Neural cell (in vitro differentiated cells): ENCODE results near the gene TMEM273. TPM values are rescaled to one million over a fixed set of nuclear protein-coding genes. Genes with fewer than 3 reads are reported as not detected.

Source experiments
- H2AFZ ChIP-seq: fragments of 200-600, 300-800 bp; sonication (generic), shearing (Covaris generic); 2 replicates; pipeline ENCODE4 v1.6.0; 2014; ENCODE audit warnings: low read depth, mild to moderate bottlenecking, antibody characterized with exemption, low read length, moderate library complexity
- H3F3A ChIP-seq: fragments of 200-600 bp; shearing (Covaris generic); 2 replicates; pipeline ENCODE4 v1.6.1; 2016; ENCODE audit warnings: mild to moderate bottlenecking, moderate library complexity, mixed read lengths, antibody characterized with exemption, low read length; ENCODE audit not compliant: insufficient read depth, poor library complexity, severe bottlenecking
- H3K27ac ChIP-seq: fragments of 200-600, 300-800 bp; sonication (generic), shearing (Covaris generic); 2 replicates; pipeline ENCODE4 v1.5.1; 2014; ENCODE audit warnings: mild to moderate bottlenecking, low read length, moderate library complexity
- H3K27me3 ChIP-seq: fragments of 300-800, 200-600 bp; sonication (generic), shearing (Covaris generic); 2 replicates; pipeline ENCODE4 v1.6.0; 2014; ENCODE audit warnings: mild to moderate bottlenecking, low read depth, low read length, moderate library complexity; ENCODE audit not compliant: insufficient read depth
- H3K36me3 ChIP-seq: fragments of 300-800, 200-600 bp; sonication (generic), shearing (Covaris generic); 2 replicates; pipeline ENCODE4 v1.5.1; 2014; ENCODE audit warnings: mild to moderate bottlenecking, antibody characterized with exemption, low read length, moderate library complexity; ENCODE audit not compliant: insufficient read depth
- H3K4me2 ChIP-seq: fragments of 300-800, 200-600 bp; sonication (generic), shearing (Covaris generic); 2 replicates; pipeline ENCODE4 v1.6.0; 2014; ENCODE audit warnings: mild to moderate bottlenecking, low read length
- H3K4me3 ChIP-seq: fragments of 300-800, 200-600 bp; sonication (generic), shearing (Covaris generic); 2 replicates; pipeline ENCODE4 v1.5.1; 2014; ENCODE audit warnings: mild to moderate bottlenecking, low read length, moderate library complexity
- H3K79me2 ChIP-seq: fragments of 200-600 bp; shearing (Covaris generic); replicated peaks from 2 replicates; pipeline ENCODE4 v1.6.0; 2014; ENCODE audit warnings: mild to moderate bottlenecking, low read length, moderate library complexity; ENCODE audit not compliant: insufficient read depth
- H3K9ac ChIP-seq: fragments of 300-800, 200-600 bp; sonication (generic), shearing (Covaris generic); 2 replicates; pipeline ENCODE4 v1.6.1; 2016; ENCODE audit warnings: mild to moderate bottlenecking, low read length, mixed read lengths
- H3K9me2 ChIP-seq: fragments of 200-600 bp; shearing (Covaris generic); 2 replicates; pipeline ENCODE4 v1.6.1; 2016; ENCODE audit warnings: mild to moderate bottlenecking, low read length, mixed read lengths; ENCODE audit not compliant: insufficient read depth
- H3K9me3 ChIP-seq: fragments of 200-600, 300-800 bp; sonication (generic), shearing (Covaris generic); 2 replicates; pipeline ENCODE4 v1.6.1; 2016; ENCODE audit warnings: mild to moderate bottlenecking, mixed run types, low read length, moderate library complexity, mixed read lengths
- H4K20me1 ChIP-seq: fragments of 200-600 bp; shearing (Covaris generic); 2 replicates; pipeline ENCODE4 v1.6.1; 2016; ENCODE audit warnings: mild to moderate bottlenecking, mixed run types; ENCODE audit not compliant: insufficient read depth
- CTCF ChIP-seq: fragments of 450-650 bp; IDR thresholded peaks from 2 replicates; pipeline ENCODE4 v1.5.1; 2014; ENCODE audit warnings: antibody characterized with exemption, mild to moderate bottlenecking, moderate library complexity; ENCODE audit not compliant: poor library complexity, severe bottlenecking
- EP300 ChIP-seq: fragments of 450-650 bp; conservative IDR thresholded peaks from 2 replicates; pipeline ENCODE4 v1.6.1; 2014; ENCODE audit warnings: antibody characterized with exemption, mild to moderate bottlenecking, moderate library complexity; ENCODE audit not compliant: poor library complexity, severe bottlenecking
- EZH2 ChIP-seq: fragments of 200-600, 300-800 bp; shearing (Covaris generic), sonication (generic); IDR thresholded peaks from 2 replicates; pipeline ENCODE4 v1.6.1; 2014; ENCODE audit warnings: antibody characterized with exemption, low read length, borderline replicate concordance, mild to moderate bottlenecking; ENCODE audit not compliant: insufficient read depth, poor library complexity, severe bottlenecking
- MXI1 ChIP-seq: fragments of 450-650 bp; conservative IDR thresholded peaks from 2 replicates; pipeline ENCODE4 v1.6.1; 2014; ENCODE audit warnings: antibody characterized with exemption, mild to moderate bottlenecking; ENCODE audit not compliant: poor library complexity, severe bottlenecking
- POLR2AphosphoS5 ChIP-seq: IDR thresholded peaks from 2 replicates; pipeline ENCODE4 v1.6.1; 2012
- RAD21 ChIP-seq: fragments of 450-650 bp; conservative IDR thresholded peaks from 2 replicates; pipeline ENCODE4 v1.6.1; 2014; ENCODE audit warnings: antibody characterized with exemption, mild to moderate bottlenecking, moderate library complexity
- REST ChIP-seq: IDR thresholded peaks from 2 replicates; pipeline ENCODE4 v1.6.1; 2012; ENCODE audit warnings: borderline replicate concordance
- SMC3 ChIP-seq: fragments of 450-650 bp; conservative IDR thresholded peaks from 2 replicates; pipeline ENCODE4 v1.6.1; 2014; ENCODE audit warnings: antibody characterized with exemption, mild to moderate bottlenecking, moderate library complexity; ENCODE audit not compliant: poor library complexity
- TAF1 ChIP-seq: IDR thresholded peaks from 2 replicates; pipeline ENCODE4 v1.6.1; 2012; ENCODE audit warnings: low read depth
- polyA plus RNA-seq: library from polyadenylated mRNA; depleted of rRNA; stranded (reverse); fragments of >200 nt; gene quantifications from 2 replicates; pipeline ENCODE4 v1.2.3, GENCODE V29; 2014

Gene TMEM273
- polyA plus RNA-seq, 1 donor from 2014 or later: not detected

- Histone ChIP-seq H3K4me2 (no peak overlapping the region), H3K9me2 (no peaks in the 10 kb centered on the region)
Measured at GRCh38 chr10:49185213-49185612, 3.0 kb downstream of the TMEM273 start.

GRCh38 chr10:49184642-49185111 lies 3.5 kb downstream of the TMEM273 start:
- no peaks in the 10 kb centered on the region for H3K27me3 ChIP-seq
- no peaks in the 10 kb centered on the region for H3K79me2 ChIP-seq
- no peaks in the 10 kb centered on the region for H3K36me3 ChIP-seq
- no peak overlapping the region for H3K9ac ChIP-seq
- H3F3A ChIP-seq: no peaks in the 10 kb centered on the region
- H3K27ac ChIP-seq: no peak overlapping the region
- no peak overlapping the region for H2AFZ ChIP-seq
- TF ChIP-seq REST (no peak), SMC3 (no peak), POLR2AphosphoS5 (no peak)
- no peak overlapping the region for H3K4me3 ChIP-seq
- no peak overlapping the region for H3K4me2 ChIP-seq
- no peaks in the 10 kb centered on the region for H3K9me2 ChIP-seq
- no peaks in the 10 kb centered on the region for H3K9me3 ChIP-seq
- no peaks in the 10 kb centered on the region for H4K20me1 ChIP-seq

More at GRCh38 chr10:49185213-49185612, 3.0 kb downstream of the TMEM273 start:
- Histone ChIP-seq H3K4me3 (no peak overlapping the region), H3F3A (no peaks in the 10 kb centered on the region), H3K36me3 (no peaks in the 10 kb centered on the region), H3K79me2 (no peaks in the 10 kb centered on the region), H3K27me3 (no peaks in the 10 kb centered on the region), H4K20me1 (no peaks in the 10 kb centered on the region), H3K9me3 (no peaks in the 10 kb centered on the region), H3K9ac (no peak overlapping the region), H3K27ac (no peak overlapping the region), H2AFZ (no peak overlapping the region)
- TF ChIP-seq EZH2: no peak
- TF ChIP-seq RAD21: no peak
- no peak for TF ChIP-seq TAF1
- no peak for TF ChIP-seq EP300
- no peak for TF ChIP-seq REST
- no peak for TF ChIP-seq SMC3
- no peak for TF ChIP-seq CTCF
- TF ChIP-seq POLR2AphosphoS5: no peak
- TF ChIP-seq MXI1: no peak
